Tibial nerve (tissue), 4 donors: ENCODE results near the gene IGF1R. TPM values are rescaled to one million over a fixed set of nuclear protein-coding genes. Genes with fewer than 3 reads are reported as not detected.

Experiments
- DNase-seq, 2 donors: peaks; one replicate each; pipeline ENCODE4 v3.0.0-alpha.2; 2019; ENCODE audit warnings: low spot score in 2 of 2
- H3K27ac ChIP-seq, 4 donors: fragments of 200-600 bp; sonication (generic) in 3 of 4; one replicate each; pipeline ENCODE4 v1.5.1; 2017 to 2019; ENCODE audit warnings: mild to moderate bottlenecking in 1 of 4
- H3K27me3 ChIP-seq, 2 donors: fragments of 200-600 bp; sonication (generic) in 1 of 2; one replicate each; pipeline versions ENCODE4 v1.5.1 to v1.6.0; 2017 to 2019
- H3K36me3 ChIP-seq, 3 donors: fragments of 200-600 bp; sonication (generic); one replicate each; pipeline ENCODE4 v1.5.1; 2018 to 2019
- H3K4me1 ChIP-seq, 4 donors: fragments of 200-600 bp; sonication (generic) in 3 of 4; one replicate each; pipeline ENCODE4 v1.5.1; 2017 to 2019
- H3K4me3 ChIP-seq, 4 donors: fragments of 200-600 bp; sonication (generic) in 3 of 4; one replicate each; pipeline ENCODE4 v1.5.1; 2017 to 2019; ENCODE audit warnings: mild to moderate bottlenecking in 1 of 4, moderate library complexity in 1 of 4
- H3K9me3 ChIP-seq, 4 donors: fragments of 200-600 bp; sonication (generic) in 3 of 4; one replicate each; pipeline ENCODE4 v1.5.1; 2017 to 2019
- CTCF ChIP-seq, 5 experiments: fragments of 200-600 bp in 3 of 5; fragments of 450-650 bp in 2 of 5; sonication (generic) in 3 of 5; IDR thresholded peaks; one replicate each; pipeline ENCODE4 v1.5.1; 2016 to 2019; ENCODE audit warnings: antibody characterized with exemption in 5 of 5, mild to moderate bottlenecking in 3 of 5, moderate library complexity in 2 of 5
- EP300 ChIP-seq, 2 donors: sonication (generic); formaldehyde crosslinking; IDR thresholded peaks; one replicate each; pipeline ENCODE4 v1.6.1; 2017; ENCODE audit warnings: antibody characterized with exemption in 2 of 2, mild to moderate bottlenecking in 1 of 2
- POLR2A ChIP-seq, 2 donors: fragments of 450-650 bp; IDR thresholded peaks; one replicate each; pipeline ENCODE4 v1.6.1; 2017; ENCODE audit warnings: antibody characterized with exemption in 2 of 2, mild to moderate bottlenecking in 2 of 2, moderate library complexity in 2 of 2
- WGBS, 2 donors: methylation state at CpG; one replicate each; pipeline ENCODE4 v1.1.5; 2018; 5-methylcytosine and 5-hydroxymethylcytosine counted together
- total RNA-seq, 4 donors: library from RNA; depleted of rRNA; stranded (reverse); fragments of >200 nt; gene quantifications; one replicate each; pipeline ENCODE4 v1.1.0, GENCODE V29; 2016

Gene IGF1R
- total RNA-seq, 4 donors from 2014 or later: 82.5 to 164 (median 111) TPM

- Histone ChIP-seq H3K9me3 (no peaks in the 10 kb centered on the region), H3K4me3 (no peak overlapping the region), H3K4me1 (peaks cover 0 to 45% (median 0%) of the 10 kb centered on the region in 4 donors), H3K27ac (no peak overlapping the region), H3K36me3 (no peaks in the 10 kb centered on the region), H3K27me3 (no peaks in the 10 kb centered on the region)
- DNase-seq: peak; percentile 60 to 85
- WGBS, 2 donors: 33 to 34% methylated on average over 14 to 16 of the region's 16 CpGs
- TF ChIP-seq CTCF (IDR thresholded peaks at IDR 0.05): peak; percentile 72 to 91 (median 79)
- TF ChIP-seq EP300 (IDR thresholded peaks at IDR 0.05): peak in 1 of 2 donors; percentile 38
- no peak for TF ChIP-seq POLR2A (IDR thresholded peaks at IDR 0.05)
Measured at GRCh38 chr15:98779463-98780071, 131.2 kb downstream of the IGF1R start.

GRCh38 chr15:98781838-98782237 is 133.5 kb downstream of the IGF1R start:
- Histone ChIP-seq H3K27me3 (no peaks in the 10 kb centered on the region), H3K9me3 (no peaks in the 10 kb centered on the region), H3K4me1 (peaks cover 0 to 38% (median 0%) of the 10 kb centered on the region in 4 donors), H3K27ac (no peak overlapping the region), H3K4me3 (no peak overlapping the region), H3K36me3 (no peaks in the 10 kb centered on the region)
- TF ChIP-seq EP300 (IDR thresholded peaks at IDR 0.05) (no peak), CTCF (IDR thresholded peaks at IDR 0.05) (no peak), POLR2A (IDR thresholded peaks at IDR 0.05) (no peak)
- 91 to 97% methylated on average over 1 of the region's 1 CpG for WGBS, 2 donors
- no peak for DNase-seq

GRCh38 chr15:98782801-98783200 is 134.5 kb downstream of the IGF1R start:
- H3K36me3 ChIP-seq: no peaks in the 10 kb centered on the region
- no peaks in the 10 kb centered on the region for H3K27me3 ChIP-seq
- peaks cover 0 to 40% (median 0%) of the 10 kb centered on the region in 4 donors for H3K4me1 ChIP-seq
- no peaks in the 10 kb centered on the region for H3K9me3 ChIP-seq
- no peak overlapping the region for H3K4me3 ChIP-seq
- 95 to 100% methylated on average over 1 of the region's 1 CpG for WGBS, 2 donors
- DNase-seq: no peak
- no peak overlapping the region for H3K27ac ChIP-seq
- no peak for TF ChIP-seq CTCF (IDR thresholded peaks at IDR 0.05)
- TF ChIP-seq EP300 (IDR thresholded peaks at IDR 0.05): no peak
- TF ChIP-seq POLR2A (IDR thresholded peaks at IDR 0.05): no peak

GRCh38 chr15:98785431-98785806 is 137.1 kb downstream of the IGF1R start:
- TF ChIP-seq EP300 (IDR thresholded peaks at IDR 0.05): no peak
- TF ChIP-seq POLR2A (IDR thresholded peaks at IDR 0.05): no peak
- no peak for TF ChIP-seq CTCF (IDR thresholded peaks at IDR 0.05)
- H3K36me3 ChIP-seq: no peaks in the 10 kb centered on the region
- no peaks in the 10 kb centered on the region for H3K9me3 ChIP-seq
- H3K4me3 ChIP-seq: no peak overlapping the region
- H3K27ac ChIP-seq: no peak overlapping the region
- no peak for DNase-seq
- 80 to 81% methylated on average over 3 of the region's 3 CpGs for WGBS, 2 donors
- no peaks in the 10 kb centered on the region for H3K27me3 ChIP-seq
- H3K4me1 ChIP-seq: peaks cover 0 to 45% (median 0%) of the 10 kb centered on the region in 4 donors

GRCh38 chr15:98785807-98786621 is 137.7 kb downstream of the IGF1R start:
- WGBS, 2 donors: 85 to 89% methylated on average over 9 of the region's 9 CpGs
- H3K9me3 ChIP-seq: no peaks in the 10 kb centered on the region
- no peak for DNase-seq
- H3K4me1 ChIP-seq: peaks cover 0 to 51% (median 0%) of the 10 kb centered on the region in 4 donors
- H3K4me3 ChIP-seq: no peak overlapping the region
- TF ChIP-seq POLR2A (IDR thresholded peaks at IDR 0.05) (no peak), EP300 (IDR thresholded peaks at IDR 0.05) (no peak), CTCF (IDR thresholded peaks at IDR 0.05) (no peak)
- H3K27ac ChIP-seq: no peak overlapping the region
- H3K36me3 ChIP-seq: no peaks in the 10 kb centered on the region
- no peaks in the 10 kb centered on the region for H3K27me3 ChIP-seq
